Chondrocyte (in vitro differentiated cells): ENCODE data around the gene HSF2BP. TPM values are rescaled to one million over a fixed set of nuclear protein-coding genes. Genes with fewer than 3 reads are reported as not detected.

Experiments used
- DNase-seq: peaks from one replicate; pipeline ENCODE4 v3.0.0; 2021; ENCODE audit warnings: mixed read lengths, low spot score
- H3K27ac Mint-ChIP-seq: one replicate; pipeline ENCODE4 v1.8.0; 2021; ENCODE audit warnings: mild to moderate bottlenecking, moderate library complexity, mixed read lengths; ENCODE audit not compliant: unreplicated experiment
- H3K27me3 Mint-ChIP-seq: 2 replicates; pipeline ENCODE4 v1.8.0; 2021; ENCODE audit warnings: low read depth, mixed read lengths
- H3K36me3 Mint-ChIP-seq: 2 replicates; pipeline ENCODE4 v1.8.0; 2021; ENCODE audit warnings: low read depth, mixed read lengths
- H3K4me1 Mint-ChIP-seq: 2 replicates; pipeline ENCODE4 v1.8.0; 2021; ENCODE audit warnings: low read depth, mild to moderate bottlenecking, mixed read lengths
- H3K4me3 Mint-ChIP-seq: one replicate; pipeline ENCODE4 v1.8.0; 2021; ENCODE audit warnings: mild to moderate bottlenecking, moderate library complexity, mixed read lengths; ENCODE audit not compliant: unreplicated experiment
- H3K9me3 Mint-ChIP-seq: 2 replicates; pipeline ENCODE4 v1.8.0; 2021; ENCODE audit warnings: low read depth, mixed read lengths
- total RNA-seq: library from RNA; stranded (reverse); gene quantifications from 3 replicates; pipeline ENCODE4 v1.2.1, GENCODE V29; 2021
- TF ChIP-seq, protein P1 (sequence below): fragments of 200-600 bp; sonication (generic); IDR thresholded peaks from 2 replicates; pipeline ENCODE4 v1.5.0; 2021; ENCODE audit warnings: antibody characterized with exemption, mild to moderate bottlenecking, moderate library complexity

The HSF2BP gene
- total RNA-seq, 1 donor from 2014 or later: 3.5 TPM

GRCh38 chr21:43690346-43690745 is 31.1 kb upstream of the HSF2BP start:
- Mint-ChIP-seq H3K27ac (no peak overlapping the region), H3K36me3 (peaks cover 37% of the 10 kb centered on the region), H3K4me3 (no peak overlapping the region), H3K27me3 (no peaks in the 10 kb centered on the region), H3K9me3 (no peaks in the 10 kb centered on the region), H3K4me1 (no peaks in the 10 kb centered on the region)
- DNase-seq: no peak
- TF ChIP-seq, protein P1, sequence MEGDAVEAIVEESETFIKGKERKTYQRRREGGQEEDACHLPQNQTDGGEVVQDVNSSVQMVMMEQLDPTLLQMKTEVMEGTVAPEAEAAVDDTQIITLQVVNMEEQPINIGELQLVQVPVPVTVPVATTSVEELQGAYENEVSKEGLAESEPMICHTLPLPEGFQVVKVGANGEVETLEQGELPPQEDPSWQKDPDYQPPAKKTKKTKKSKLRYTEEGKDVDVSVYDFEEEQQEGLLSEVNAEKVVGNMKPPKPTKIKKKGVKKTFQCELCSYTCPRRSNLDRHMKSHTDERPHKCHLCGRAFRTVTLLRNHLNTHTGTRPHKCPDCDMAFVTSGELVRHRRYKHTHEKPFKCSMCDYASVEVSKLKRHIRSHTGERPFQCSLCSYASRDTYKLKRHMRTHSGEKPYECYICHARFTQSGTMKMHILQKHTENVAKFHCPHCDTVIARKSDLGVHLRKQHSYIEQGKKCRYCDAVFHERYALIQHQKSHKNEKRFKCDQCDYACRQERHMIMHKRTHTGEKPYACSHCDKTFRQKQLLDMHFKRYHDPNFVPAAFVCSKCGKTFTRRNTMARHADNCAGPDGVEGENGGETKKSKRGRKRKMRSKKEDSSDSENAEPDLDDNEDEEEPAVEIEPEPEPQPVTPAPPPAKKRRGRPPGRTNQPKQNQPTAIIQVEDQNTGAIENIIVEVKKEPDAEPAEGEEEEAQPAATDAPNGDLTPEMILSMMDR: no peak

DNA sequence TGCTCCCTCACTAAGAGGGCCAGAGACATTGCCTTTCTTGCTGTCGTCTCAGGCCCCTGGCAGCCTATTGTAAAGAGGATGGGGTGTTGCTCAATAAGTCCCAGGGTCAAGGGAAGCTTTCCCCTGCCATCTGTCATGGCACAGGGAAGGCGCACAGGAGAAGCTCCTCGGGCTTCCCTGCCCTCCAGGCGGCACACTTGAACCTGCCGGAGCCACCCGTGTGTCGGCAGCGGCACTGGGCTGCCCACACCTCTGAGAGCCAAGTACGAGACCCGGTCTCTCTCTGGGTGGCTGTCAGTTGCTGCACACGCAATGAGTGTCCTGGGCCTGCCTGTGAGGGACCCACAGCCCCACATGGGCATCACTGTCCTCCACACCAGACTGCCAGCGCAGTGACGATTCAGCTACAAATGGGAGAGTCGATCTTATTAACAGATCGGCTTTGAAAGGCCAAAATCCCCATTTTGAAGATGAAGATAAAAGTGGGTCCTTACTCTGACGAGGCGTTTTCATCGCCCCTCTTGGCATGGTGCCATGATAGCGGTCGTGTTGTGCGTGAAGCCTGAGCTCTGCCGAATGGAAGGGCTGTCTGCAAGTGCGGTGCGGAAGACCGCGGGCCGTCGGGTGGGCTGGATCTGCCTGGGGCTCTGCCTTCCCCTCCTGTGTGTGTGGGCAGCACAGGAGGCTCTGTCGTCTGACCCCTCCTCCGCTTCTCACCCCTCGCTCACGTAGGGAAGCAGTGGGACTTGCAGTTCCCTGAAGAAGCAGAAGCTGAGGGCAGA is 30.5 kb upstream of the HSF2BP start:
- H3K4me1 Mint-ChIP-seq: no peaks in the 10 kb centered on the region
- TF ChIP-seq, protein P1: no peak
- peaks cover 41% of the 10 kb centered on the region for H3K36me3 Mint-ChIP-seq
- no peak overlapping the region for H3K27ac Mint-ChIP-seq
- H3K27me3 Mint-ChIP-seq: no peaks in the 10 kb centered on the region
- no peak for DNase-seq
- no peak overlapping the region for H3K4me3 Mint-ChIP-seq
- no peaks in the 10 kb centered on the region for H3K9me3 Mint-ChIP-seq

- Mint-ChIP-seq H3K4me1 (no peaks in the 10 kb centered on the region), H3K27me3 (no peaks in the 10 kb centered on the region), H3K9me3 (no peaks in the 10 kb centered on the region), H3K27ac (no peak overlapping the region), H3K4me3 (no peak overlapping the region), H3K36me3 (peaks cover 41% of the 10 kb centered on the region)
- TF ChIP-seq, protein P1: no peak
- DNase-seq: no peak
Measured at GRCh38 chr21:43688906-43689305, 29.6 kb upstream of the HSF2BP start.

DNA sequence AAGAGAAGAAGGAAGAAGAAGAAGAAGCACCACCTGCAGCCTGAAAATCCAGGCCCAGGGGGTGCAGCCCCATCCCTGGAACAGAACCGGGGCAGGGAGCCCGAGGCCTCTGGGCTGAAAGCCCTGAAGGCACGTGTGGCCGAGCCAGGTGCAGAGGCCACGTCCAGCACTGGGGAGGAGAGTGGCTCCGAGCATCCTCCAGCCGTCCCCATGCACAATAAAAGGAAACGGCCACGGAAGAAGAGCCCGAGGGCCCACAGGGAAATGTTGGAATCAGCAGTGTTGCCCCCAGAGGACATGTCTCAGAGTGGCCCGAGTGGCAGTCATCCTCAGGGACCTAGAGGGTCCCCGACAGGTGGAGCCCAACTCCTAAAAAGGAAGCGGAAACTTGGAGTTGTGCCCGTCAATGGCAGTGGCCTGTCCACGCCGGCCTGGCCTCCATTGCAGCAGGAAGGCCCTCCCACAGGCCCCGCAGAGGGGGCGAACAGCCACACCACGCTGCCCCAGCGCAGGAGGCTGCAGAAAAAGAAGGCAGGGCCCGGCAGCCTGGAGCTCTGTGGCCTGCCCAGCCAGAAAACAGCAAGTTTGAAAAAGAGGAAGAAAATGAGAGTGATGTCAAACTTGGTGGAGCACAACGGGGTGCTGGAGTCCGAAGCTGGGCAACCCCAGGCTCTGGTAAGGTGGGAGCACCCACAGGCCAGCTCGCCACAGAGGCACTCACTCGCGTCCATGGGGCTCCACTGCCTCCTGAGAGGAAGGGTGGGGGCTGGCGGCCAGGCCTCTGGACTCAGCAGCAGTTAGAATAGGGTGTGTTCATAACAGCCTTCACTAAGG is 28.5 kb upstream of the HSF2BP start:
- no peaks in the 10 kb centered on the region for H3K9me3 Mint-ChIP-seq
- H3K4me1 Mint-ChIP-seq: no peaks in the 10 kb centered on the region
- TF ChIP-seq, protein P1: no peak
- H3K27ac Mint-ChIP-seq: no peak overlapping the region
- no peaks in the 10 kb centered on the region for H3K27me3 Mint-ChIP-seq
- DNase-seq: no peak
- H3K4me3 Mint-ChIP-seq: no peak overlapping the region
- H3K36me3 Mint-ChIP-seq: peaks cover 38% of the 10 kb centered on the region

GRCh38 chr21:43686811-43687565 is 27.7 kb upstream of the HSF2BP start:
- TF ChIP-seq, protein P1: no peak
- Mint-ChIP-seq H3K36me3 (peaks cover 34% of the 10 kb centered on the region), H3K27ac (no peak overlapping the region), H3K4me1 (no peaks in the 10 kb centered on the region), H3K4me3 (no peak overlapping the region), H3K27me3 (no peaks in the 10 kb centered on the region), H3K9me3 (no peaks in the 10 kb centered on the region)
- no peak for DNase-seq
